GM21786 (cell line): Measurements from ENCODE around the gene CCNC.
"Not testable (repeated sequence)": the region's sequence is repeated elsewhere in the genome, so short reads cannot be mapped to it uniquely, and the experiment has no call there.

Source experiments
- ATAC-seq: cut with Tn5 transposase; IDR thresholded peaks from one replicate; pipeline ENCODE4 v1.9.1; 2021; ENCODE audit not compliant: unreplicated experiment

Gene CCNC

DNA sequence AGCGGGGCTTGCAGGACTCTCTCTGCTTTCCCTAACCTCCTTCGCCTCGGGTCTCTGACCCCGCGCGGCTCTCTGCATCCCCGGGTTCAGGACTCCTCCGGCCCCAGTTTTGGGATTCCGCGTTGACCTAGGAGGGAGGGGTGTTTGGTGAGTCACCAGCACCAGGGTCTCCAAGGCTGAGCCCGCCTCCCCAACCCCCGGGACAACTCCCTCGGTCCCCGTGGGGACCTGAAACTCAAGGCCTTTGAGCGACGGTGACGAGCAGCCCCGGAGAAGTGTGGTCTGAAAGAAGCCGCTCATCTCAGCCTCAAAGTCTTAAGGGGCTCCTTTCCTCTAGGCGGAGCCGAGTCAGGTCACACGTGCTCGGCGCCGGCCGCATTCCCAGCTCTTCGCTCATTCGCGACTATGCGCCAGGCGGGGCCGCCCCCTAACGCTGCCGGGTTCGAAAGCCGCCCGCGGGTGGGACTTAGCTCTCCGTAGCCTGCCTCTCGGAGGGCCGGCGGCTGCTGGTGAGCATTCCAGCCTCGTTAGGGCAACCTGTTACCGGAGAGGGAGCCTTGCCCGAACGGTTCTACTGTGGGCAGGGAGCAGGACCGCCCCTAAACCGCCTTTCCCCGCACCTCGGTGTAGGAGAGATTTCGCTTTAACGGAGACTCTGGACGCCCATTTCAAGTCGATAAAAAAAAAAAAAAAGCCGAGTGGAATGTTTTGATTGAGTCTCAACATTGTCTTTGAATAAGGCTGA is 35.1 kb upstream of the CCNC start:
- ATAC-seq: peak; percentile 33

DNA sequence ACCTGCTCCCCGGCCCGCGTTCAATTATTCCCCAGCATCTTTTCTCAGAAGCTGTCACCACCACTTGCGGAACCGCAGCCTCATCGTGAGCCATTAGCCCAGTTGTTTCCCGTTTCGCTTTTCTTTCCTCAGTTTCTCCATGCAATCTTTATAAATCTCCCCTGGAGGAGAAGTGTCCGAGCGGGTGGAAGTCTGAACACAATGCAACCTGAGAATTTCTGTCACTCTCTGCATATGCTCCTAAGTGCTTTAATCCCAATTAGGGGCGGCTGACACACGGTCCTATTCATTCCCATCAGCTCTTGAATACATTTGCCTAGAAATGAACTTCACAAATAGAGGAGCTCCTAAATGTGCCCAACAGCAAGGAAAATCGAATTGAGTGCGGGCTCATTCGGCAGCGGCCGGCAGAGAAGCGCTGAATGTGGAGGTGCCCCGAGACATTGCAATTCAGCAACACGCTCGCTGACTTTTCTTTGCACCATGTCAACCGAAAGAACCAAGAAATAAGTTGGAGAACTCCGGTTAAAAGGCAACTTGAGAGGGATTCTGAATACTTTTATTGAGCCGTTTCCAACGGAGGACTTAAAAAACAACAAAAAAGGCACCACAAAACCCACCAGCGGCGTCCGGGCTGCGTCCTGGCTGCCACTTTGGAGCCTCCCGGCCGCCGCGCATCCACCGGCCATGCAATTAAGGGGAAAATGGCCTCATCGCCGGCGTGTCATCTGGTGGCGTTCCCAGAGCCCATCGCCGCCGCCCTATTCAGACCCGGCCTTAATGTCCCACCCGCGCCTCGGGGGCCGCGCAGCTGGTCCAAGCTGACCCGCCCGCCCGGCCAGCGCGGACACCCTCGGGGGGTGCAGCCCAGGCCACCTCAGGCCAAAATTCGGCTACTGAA is 34.3 kb upstream of the CCNC start:
- ATAC-seq: peak; percentile 28

DNA sequence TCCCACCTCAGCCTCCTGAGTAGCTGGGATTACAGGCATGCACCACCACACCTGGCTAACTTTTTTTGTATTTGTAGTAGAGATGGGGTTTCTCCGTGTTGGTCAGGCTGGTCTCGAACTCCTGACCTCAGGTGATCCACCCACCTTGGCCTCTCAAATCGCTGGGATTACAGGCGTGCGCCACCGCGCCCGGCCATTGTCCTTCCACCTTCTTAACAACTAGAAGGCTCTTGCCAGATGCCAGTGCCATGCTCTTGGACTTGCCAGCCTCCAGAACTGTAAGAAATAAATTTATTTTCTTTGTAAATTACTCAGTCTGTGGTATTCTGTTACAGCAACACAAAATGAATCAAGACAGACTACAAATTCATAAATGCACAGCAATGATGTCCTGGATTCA is 26.2 kb upstream of the CCNC start:
- ATAC-seq: not testable (repeated sequence)

DNA sequence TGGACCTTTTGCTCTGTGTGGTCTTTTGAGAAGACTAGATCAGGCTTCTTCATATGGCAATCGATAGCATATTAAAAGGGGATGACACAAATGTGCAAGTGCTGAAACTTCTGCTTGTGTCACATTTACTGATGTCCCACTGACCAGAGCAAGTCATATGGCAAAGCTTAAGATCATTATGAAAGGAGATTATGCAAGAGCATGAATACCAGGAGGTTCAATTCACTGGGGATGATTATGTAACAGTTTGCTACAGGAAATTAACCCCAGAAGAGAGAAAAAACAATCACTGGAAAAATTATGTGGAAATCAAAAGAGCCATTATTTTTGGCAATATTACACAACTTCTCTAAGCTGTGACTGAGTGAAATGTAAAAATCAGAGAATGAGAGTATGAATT is 24.4 kb upstream of the CCNC start:
- ATAC-seq: no peak

DNA sequence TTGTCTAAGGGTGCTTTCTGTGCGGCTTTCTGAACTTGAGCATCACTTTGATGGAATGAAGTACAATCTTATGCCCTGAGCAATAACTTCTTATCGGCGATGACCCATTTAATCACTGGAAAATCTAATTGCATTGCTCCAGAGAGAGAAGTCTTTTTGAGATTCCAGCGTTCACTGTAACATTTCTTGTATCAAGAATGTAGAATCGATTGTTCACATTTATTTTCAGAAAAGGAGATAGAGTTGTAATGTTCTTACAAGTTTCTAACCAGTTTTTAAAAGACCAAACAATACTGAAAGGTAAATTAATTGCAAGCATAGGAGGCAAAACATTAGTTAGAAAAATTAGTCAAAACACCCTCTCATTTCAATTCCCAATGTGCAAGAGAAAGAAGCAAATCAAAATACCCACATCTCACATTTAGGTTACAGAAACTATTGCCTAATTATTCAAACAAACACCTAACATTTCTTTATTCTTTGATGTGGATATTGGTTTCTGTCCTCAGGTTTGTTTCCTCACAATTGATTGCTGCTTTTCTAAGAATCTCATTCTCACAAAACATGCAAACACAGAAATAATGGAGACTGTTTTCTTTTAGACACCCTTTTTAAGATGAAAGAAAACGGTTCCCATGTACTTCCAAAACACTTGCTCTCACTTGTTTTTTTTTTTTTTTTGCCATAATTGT is 23.4 kb upstream of the CCNC start:
- no peak for ATAC-seq

DNA sequence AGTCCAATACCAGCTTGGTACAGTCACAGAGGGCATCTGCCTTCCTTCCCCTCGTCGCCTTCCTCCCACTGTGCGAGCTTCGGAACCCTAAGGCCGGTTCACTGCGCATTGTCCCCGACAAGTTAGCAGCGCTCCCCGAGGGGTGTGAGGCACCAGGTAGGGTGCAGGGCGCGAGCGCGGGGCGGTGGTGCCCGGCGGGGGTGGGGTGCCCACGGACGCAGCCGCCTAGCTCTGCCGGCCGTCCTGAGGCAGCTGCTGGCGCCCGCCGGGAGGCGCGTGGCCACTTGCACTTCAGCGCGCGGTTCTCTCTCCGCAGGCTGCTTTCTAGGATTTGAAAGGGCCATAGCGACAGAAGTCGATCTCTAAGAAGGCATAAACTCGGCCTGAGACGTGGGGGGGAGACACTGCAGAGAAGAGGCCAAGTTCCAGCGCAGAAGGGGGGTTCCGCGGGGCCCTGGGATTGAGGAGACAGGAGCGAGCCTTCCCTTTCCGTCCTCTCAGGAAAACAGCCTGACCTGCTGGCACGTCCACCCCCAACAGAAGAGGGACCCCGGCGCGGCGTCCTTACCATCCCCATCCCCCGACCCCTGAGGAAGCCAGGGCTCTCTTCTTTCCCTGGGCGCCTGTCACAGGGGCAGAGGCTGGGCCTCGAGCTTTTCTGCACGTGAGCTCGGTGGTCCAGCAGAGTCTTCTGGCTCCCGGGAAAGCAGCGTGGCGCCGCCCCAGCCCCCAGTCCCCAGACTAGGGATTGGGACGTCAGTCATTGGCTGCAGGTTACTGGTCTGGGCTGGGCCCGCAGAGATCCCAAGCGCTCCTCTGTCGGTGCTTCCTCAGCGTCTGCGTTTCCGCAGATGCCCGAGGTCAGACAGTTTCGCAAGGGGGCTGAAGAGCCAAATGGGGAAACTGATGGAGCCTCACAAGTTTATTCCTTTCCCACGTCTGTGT is 22.5 kb upstream of the CCNC start:
- no peak for ATAC-seq

DNA sequence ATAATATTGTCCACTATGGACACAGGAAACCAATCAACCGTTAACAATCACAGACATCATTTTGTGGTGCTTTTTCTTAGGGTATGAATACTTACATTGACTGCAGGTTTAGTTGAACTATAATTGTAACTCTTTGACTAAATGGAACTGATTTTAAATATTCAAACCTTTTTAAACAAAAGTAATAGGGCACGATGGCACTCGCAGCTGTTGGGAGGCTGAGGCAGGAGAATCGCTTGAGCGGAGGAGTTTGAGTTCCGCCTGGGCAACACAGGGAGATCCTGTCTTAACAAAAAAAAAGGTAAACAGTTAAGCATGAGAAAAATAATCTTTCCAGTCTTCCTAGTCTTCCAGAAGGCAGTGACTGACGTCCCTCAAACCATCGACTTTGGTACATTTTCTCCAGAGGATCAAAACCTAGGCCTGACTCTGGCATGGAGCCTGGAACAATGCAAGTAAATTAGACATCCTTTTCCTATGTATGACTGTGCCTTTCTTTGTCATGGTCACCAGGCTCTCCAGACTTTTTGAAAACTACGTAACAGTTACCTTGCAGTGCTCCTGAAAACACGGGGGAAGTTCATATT is 21.5 kb upstream of the CCNC start:
- no peak for ATAC-seq

DNA sequence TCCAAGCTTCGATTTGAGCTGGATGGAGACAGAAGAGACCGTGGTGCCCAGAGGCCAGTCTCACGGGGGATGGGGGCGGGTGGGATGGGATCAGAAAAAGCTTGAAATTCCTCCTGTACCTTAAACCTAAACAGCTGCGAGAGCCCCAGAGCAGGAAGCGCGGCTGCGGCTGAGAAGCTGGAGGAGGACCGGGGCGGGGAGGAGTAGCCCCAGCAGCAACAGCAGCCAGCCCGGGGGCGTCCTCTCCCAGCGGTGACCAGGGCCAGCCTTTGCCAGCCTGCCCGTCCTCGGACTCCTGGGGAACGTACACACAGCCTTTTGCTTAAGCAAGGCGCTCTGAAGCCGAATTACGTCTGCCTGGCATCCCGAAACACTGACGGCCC is 20.8 kb upstream of the CCNC start:
- ATAC-seq: peak; percentile 28

DNA sequence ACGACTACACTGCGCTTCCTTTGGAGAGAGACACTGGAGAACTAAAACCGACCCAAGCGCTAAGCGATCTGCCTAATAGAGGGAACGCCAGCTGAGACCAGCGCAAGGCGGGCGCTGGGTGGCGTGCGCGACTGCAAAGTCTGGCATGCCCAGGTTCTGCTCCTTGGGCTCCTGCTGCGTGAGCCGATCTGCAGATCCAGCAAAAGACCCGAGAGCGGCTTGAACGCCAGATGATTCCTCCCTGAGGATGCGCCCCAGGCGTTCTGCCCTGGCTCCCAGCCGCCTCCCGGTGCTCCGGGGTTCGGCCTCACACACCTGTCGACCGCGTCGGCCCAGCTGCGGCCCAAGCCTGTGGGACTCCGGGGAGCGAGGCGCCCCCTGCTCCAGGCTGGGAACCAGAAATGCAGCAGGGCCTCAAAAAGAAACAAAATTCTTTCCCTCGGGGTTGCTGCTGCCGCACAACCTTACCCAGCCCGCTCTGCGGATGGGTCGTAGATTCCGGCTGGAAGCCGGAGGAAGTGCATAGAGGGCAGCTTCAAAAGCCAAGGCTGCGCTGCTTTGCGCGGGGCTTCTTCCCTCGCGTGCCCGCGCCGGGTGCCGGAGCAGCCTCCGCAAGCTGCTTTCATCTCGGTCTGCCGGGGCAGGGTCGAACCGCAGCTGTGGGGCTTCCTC is 20.3 kb upstream of the CCNC start:
- ATAC-seq: peak; percentile 94

DNA sequence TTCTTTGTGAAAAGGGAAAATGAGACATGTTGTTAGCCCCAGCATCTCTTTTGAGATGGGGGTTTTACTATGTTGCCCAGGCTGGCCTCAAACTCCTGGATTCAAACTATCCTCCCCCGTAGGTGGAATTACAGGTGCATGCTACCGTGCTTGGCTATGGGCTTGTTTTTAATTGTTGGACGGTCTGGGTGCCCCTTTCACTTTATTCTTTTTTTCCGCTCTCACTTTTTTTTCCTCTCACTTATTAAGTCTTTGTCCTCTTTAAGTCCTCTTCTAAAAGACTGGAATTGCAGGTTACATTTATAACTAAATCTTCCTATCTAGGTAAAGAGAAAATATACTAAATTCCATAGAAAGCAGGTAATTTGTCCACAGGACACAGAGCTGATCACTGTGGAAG is 19.3 kb upstream of the CCNC start:
- no peak for ATAC-seq

DNA sequence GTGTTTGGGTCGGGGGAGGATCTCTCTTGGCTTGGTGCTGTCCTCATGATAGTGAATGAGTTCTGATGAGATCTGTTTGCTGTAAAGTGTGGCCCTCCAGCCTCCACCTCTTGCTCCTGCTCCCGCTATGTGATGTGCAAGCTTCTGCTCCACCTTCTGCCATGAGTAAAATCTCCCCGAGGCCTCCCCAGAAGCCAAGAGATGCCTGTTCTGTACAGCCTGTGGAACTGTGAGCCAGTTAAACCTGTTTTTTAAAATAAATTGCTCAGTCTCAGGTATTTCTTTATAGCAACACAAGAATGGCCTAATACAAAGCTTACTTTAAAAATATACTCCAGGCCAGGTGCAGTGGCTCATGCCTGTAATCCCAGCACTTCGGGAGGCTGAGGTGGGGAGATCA is 11.3 kb upstream of the CCNC start:
- ATAC-seq: no peak

DNA sequence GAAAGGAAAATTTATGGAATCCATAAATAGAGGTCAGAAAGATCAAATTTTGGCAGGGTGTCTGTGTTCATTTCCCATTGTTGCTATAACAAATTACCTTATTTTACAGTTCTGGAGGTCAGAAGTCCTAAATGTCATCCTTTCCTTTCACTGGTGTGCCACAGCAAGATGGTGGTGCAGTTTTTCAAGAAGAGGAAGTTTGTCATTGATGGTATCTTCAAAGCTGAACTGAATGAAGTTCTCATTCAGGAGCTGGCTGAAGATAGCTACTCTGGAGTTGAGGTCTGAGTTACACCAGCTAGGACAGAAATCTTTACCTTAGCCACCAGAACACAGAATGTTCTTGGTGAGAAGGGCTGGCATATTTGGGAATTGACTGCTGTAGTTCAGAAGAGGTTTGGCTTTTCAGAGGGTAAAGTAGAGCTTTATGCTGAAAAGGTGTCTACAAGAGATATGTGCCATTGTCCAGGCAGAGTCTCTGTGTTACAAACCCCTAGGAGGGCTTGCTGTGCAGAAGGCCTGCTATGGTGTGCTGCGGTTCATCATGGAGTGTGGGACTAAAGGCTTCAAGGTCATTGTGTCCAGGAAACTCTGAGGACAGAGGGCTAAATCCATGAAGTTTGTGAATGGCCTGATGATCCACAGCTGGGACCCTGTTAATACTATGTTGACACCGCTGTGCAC is 7.2 kb upstream of the CCNC start:
- ATAC-seq: no peak

DNA sequence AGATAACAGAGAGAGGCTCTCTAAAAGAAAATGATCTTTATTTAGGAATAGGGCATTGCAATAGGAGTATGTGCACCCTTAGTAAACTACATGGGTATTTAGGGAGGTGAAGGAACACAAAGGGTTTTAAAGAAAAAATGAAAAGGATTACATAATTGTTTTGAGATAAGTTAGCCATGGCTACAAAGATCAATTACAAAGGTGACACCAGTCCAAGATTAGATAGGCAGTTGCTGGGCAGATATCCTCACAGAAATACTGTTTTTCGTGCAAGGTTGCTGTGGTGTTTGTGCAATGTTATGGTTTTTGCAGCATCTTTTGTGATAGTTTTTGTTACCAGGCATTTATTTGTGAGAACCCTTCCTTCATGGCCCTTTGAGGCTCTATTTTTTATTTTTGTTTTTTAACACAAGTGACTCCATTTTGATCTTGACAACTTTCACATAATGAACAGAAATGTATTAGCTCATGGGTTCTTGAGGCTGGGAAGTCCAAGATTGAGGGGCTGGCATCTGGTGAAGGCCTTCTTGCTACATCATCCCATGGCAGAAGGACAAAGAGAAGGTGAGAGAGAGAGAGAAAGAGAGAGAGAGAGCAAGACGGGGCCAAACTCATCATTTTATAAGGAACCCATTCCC is 5.6 kb upstream of the CCNC start:
- ATAC-seq: no peak

DNA sequence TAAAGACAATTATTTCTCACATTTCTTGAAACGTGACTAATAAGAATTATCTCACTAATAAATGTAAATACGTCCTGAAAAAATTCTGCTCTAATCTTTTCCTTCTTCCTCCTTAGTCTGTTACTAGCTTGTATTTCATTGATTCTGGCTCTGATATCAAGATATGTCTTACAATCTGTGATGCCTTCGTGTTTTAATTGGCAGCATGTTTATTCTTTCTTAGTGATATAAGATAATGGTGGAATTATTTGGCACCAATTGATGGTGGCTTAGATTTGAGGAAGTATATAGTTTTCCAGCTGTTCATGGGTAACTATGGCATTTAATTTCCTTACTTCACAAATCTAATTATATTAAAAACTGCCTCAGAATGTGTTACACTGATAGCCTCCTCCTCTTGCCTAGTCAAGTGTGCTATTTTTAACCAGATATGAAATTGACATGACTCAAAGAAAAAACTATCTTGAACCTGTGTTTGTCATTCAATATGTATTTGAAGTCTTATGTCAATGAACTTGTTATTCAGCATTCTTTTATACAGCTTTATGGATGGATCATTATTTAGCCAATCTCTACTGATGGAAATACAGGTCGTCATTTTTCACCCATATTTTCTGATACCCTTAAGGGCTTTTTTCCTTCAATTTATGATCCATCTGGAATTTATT is 5.3 kb downstream of the CCNC start:
- no peak for ATAC-seq

DNA sequence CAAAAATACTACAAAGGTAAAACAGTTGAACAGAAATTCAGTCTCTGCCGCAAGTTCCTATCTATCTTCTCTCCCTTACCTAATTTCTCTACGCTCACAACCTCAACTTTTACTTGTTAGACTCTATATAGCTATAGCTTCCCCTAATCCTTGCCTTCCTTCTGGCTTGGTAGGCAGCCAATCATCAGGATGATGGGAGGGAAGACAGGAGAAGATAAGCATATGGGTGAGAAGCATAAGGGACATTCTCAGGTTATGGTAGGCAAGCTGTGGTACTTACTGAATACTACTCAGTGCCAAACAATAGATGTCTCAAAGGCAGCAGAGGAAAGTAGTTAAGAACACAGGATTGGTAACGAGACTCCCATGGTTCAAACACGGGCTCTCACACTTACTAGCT is 7.8 kb downstream of the CCNC start:
- no peak for ATAC-seq

DNA sequence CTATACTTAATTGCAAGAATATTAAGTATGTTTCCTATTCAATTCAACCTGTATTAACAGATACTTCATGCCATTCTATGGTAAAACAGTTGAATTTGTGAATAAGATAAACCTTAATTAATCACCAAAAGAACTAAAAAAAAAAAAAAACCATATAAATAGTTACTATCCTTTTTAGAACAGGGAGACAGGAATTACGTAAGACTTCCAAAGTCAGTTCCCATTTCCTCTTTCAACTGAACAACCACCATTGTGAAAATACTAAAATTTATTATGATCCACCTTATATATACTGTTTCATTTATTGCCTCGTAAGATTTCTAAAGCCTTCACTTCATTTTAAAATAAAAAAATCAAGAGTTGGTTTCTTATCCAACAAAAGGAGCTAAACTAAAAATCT is 9.4 kb downstream of the CCNC start:
- ATAC-seq: no peak

DNA sequence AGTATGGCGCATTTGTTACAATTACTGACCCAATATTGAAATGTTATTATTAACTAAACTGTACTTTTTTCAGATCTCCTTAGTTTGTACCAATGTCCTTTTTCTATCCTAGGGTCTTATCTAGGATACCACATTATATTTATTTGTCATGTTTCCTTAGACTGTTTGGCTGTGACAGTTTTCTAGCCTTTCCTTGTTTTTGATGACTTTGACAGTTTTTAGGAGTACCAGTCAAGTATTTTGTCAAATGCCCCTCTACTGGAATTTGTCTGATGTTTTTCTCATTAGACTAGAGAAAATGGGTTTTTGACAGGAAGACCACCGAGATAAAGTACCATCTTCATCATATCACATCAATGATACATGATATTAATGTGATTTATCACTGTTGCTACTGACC is 14.6 kb downstream of the CCNC start:
- ATAC-seq: no peak

DNA sequence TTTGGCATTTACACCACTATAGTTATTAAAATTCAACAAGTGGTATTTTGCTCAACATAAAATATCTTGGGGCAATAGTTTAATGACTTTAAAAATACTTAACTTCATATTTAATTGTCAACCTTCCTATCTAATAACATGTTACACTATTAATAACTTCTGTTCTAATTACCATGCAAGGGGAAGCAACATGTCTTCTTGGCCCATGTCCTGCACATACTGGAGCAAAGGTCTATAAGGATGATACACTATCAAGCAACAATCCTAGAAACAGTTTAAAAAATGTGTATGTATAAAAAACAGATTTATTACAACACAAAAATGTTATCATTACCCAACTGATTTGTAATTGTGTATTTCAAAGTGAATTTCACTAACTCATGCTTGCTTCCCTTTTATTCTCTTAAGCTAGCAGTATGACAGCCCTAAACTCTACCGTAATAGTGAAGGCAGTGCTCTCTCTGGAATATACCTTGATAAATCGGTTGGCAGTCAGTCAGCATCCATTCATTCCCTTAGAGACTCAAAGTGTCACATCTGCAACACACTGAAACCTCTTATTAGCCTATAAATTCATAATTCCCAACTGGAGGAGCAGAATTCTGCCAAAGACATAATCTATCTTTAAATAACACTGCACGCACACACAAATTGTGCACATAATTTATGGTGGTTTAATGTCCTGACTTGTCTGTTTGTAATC is 18.3 kb downstream of the CCNC start:
- no peak for ATAC-seq
